HEK293T (cell line): ENCODE measurements around the gene YJU2.

ENCODE experiments used
- CTCF ChIA-PET: fragments of 350-600 bp; formaldehyde crosslinking; extraction: SDS; loops from one replicate; lab custom pipeline; 2021; ENCODE audit warnings: antibody characterized with exemption, inconsistent platforms; lab: Yijun Ruan, JAX
- POLR2A ChIA-PET: fragments of 350-600 bp; formaldehyde crosslinking; extraction: SDS; loops from one replicate; lab custom pipeline; 2020; ENCODE audit warnings: antibody characterized with exemption, inconsistent platforms; lab: Yijun Ruan, JAX
- DNase-seq: peaks from one replicate; pipeline ENCODE4 v3.0.0; 2012; ENCODE audit warnings: mixed read lengths; ENCODE audit errors: extremely low spot score
- ARNT ChIP-seq: fragments of 450-650 bp; IDR thresholded peaks from 2 replicates; pipeline ENCODE4 v1.6.1; 2017; ENCODE audit warnings: mild to moderate bottlenecking
- BHLHE40 ChIP-seq: fragments of 450-650 bp; IDR thresholded peaks from 2 replicates; pipeline ENCODE4 v1.6.1; 2016; ENCODE audit warnings: mild to moderate bottlenecking, moderate library complexity, borderline replicate concordance
- CTBP1 ChIP-seq: fragments of 450-650 bp; IDR thresholded peaks from 2 replicates; pipeline ENCODE4 v1.6.1; 2016; ENCODE audit warnings: borderline replicate concordance
- ELF4 ChIP-seq: fragments of 450-650 bp; IDR thresholded peaks from 2 replicates; pipeline ENCODE4 v1.6.1; 2017; ENCODE audit warnings: antibody characterized with exemption
- FOXA1 ChIP-seq: fragments of 450-650 bp; IDR thresholded peaks from 2 replicates; pipeline ENCODE4 v1.6.1; 2016; ENCODE audit warnings: mild to moderate bottlenecking
- FOXK2 ChIP-seq: fragments of 450-650 bp; IDR thresholded peaks from 2 replicates; pipeline ENCODE4 v1.6.1; 2016; ENCODE audit warnings: mild to moderate bottlenecking
- FOXM1 ChIP-seq: fragments of 450-650 bp; IDR thresholded peaks from 2 replicates; pipeline ENCODE4 v1.6.1; 2017; ENCODE audit warnings: mild to moderate bottlenecking, borderline replicate concordance
- HDGF ChIP-seq: fragments of 450-650 bp; IDR thresholded peaks from 2 replicates; pipeline ENCODE4 v1.6.1; 2017; ENCODE audit warnings: antibody characterized with exemption, borderline replicate concordance
- L3MBTL2 ChIP-seq: fragments of 450-650 bp; conservative IDR thresholded peaks from 2 replicates; pipeline ENCODE4 v1.6.1; 2016; ENCODE audit warnings: mild to moderate bottlenecking
- LEF1 ChIP-seq: fragments of 450-650 bp; IDR thresholded peaks from 2 replicates; pipeline ENCODE4 v1.6.1; 2017; ENCODE audit warnings: mild to moderate bottlenecking, borderline replicate concordance
- NFRKB ChIP-seq: fragments of 450-650 bp; IDR thresholded peaks from 2 replicates; pipeline ENCODE4 v1.6.1; 2016; ENCODE audit warnings: mild to moderate bottlenecking, moderate library complexity
- SP1 ChIP-seq: fragments of 450-650 bp; IDR thresholded peaks from 2 replicates; pipeline ENCODE4 v1.6.1; 2017
- SUZ12 ChIP-seq: fragments of 450-650 bp; IDR thresholded peaks from 2 replicates; pipeline ENCODE4 v1.6.1; 2016; ENCODE audit warnings: mild to moderate bottlenecking
- TARDBP ChIP-seq: fragments of 450-650 bp; IDR thresholded peaks from 2 replicates; pipeline ENCODE4 v1.6.1; 2016
- ZNF384 ChIP-seq: fragments of 450-650 bp; IDR thresholded peaks from 2 replicates; pipeline ENCODE4 v1.6.1; 2016
- TF ChIP-seq, protein P1 (sequence below): fragments of 450-650 bp; IDR thresholded peaks from 2 replicates; pipeline ENCODE4 v1.6.1; 2016

Gene YJU2

GRCh38 chr19:4258181-4258580 is 11.3 kb downstream of the YJU2 start:
- POLR2A ChIA-PET = interaction anchor here (1.1 kb wide), 1 partner anchor 11 kb away, joined by 3 read pairs; the partner anchor contains the start of gene YJU2
- no peak for TF ChIP-seq ZNF384
- no peak for TF ChIP-seq L3MBTL2
- no peak for TF ChIP-seq SUZ12
- TF ChIP-seq ARNT = no peak
- TF ChIP-seq, protein P1, sequence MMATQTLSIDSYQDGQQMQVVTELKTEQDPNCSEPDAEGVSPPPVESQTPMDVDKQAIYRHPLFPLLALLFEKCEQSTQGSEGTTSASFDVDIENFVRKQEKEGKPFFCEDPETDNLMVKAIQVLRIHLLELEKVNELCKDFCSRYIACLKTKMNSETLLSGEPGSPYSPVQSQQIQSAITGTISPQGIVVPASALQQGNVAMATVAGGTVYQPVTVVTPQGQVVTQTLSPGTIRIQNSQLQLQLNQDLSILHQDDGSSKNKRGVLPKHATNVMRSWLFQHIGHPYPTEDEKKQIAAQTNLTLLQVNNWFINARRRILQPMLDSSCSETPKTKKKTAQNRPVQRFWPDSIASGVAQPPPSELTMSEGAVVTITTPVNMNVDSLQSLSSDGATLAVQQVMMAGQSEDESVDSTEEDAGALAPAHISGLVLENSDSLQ = no peak
- TF ChIP-seq FOXK2 = no peak
- no peak for TF ChIP-seq LEF1
- no peak for TF ChIP-seq HDGF
- CTCF ChIA-PET = interaction anchor here (0.6 kb wide), 1 partner anchor 73 kb away, joined by 3 read pairs; no protein-coding TSS in a partner anchor
- DNase-seq = no peak

DNA sequence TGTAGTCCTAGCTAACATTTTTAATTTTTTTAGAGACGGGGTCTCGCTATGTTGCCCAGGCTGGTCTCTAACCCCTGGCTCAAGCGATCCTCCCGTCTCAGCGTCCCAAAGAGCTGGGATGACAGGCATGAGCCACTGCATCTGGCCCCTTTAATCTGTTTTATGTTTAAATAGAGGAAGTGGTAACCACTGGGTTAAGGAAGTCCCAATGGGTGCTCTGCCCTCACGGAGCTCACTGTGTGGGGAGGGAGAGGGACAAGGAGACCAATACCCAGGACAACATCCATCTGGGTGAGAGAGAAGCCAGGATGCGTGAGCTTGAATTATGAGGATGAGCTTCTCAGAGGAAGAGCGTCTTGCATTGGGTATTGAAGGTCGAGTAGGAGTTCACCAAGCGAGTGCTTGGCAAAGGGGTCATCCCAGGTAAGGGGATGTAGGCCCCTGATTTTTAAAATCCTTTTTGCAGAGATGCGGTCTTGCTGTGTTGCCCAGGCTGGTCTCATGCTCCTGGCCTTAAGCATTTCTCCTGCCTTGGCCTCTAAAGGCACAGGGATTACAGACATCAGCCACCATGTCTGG is 13.8 kb downstream of the YJU2 start:
- ChIA-PET POLR2A (no interaction called here), CTCF (interaction anchor here (1.6 kb wide), 1 partner anchor 92 kb away, joined by 7 read pairs; no protein-coding TSS in a partner anchor)

GRCh38 chr19:4264812-4265211 is 17.9 kb downstream of the YJU2 start:
- ChIA-PET POLR2A (no interaction called here), CTCF (no interaction called here)
- DNase-seq = no peak
- TF ChIP-seq ARNT = no peak
- no peak for TF ChIP-seq L3MBTL2
- no peak for TF ChIP-seq FOXM1
- TF ChIP-seq, protein P1 = no peak
- no peak for TF ChIP-seq HDGF
- no peak for TF ChIP-seq TARDBP

More for the DNA sequence above, 13.8 kb downstream of the YJU2 start:
- no peak for TF ChIP-seq TARDBP
- TF ChIP-seq ARNT = no peak
- no peak for TF ChIP-seq NFRKB
- TF ChIP-seq L3MBTL2 = no peak
- DNase-seq = no peak

DNA sequence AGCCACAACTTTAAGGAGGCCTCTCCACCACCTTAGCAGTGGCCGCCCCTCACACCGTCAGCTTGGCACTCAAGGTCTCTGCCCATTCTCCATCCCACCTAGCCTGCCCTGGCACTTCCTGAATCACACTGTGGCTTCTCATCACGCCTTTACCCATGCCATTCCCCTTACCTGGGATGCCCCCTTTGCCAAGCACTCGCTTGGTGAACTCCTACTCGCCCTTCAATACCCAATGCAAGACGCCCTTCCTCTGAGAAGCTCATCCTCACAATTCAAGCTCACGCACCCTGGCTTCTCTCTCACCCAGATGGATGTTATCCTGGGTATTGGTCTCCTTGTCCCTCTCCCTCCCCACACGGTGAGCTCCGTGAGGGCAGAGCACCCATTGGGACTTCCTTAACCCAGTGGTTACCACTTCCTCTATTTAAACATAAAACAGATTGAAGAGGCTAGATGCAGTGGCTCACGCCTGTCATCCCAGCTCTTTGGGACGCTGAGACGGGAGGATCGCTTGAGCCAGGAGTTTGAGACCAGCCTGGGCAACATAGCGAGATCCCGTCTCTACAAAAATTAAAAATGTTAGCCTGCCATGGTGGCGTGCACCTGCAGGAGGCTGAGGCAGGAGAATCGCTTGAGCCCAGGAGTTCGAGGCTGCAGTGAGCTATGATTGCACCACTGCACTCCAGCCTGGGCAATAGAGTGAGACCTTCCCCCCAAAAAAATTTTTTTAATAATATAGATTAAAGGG is 19.5 kb downstream of the YJU2 start:
- POLR2A ChIA-PET = interaction anchor here (0.7 to 3.7 kb wide), 5 partner anchors 11 to 177 kb away, joined by 3 to 23 read pairs (median 6); partner anchors contain the start of gene MPND
- CTCF ChIA-PET = interaction anchor here (0.6 to 2.2 kb wide), 24 partner anchors 10 to 494 kb away, joined by 3 to 32 read pairs (median 4); partner anchors contain the start of genes CHAF1A, MPND, SH3GL1 and YJU2
- TF ChIP-seq TARDBP (no peak), ARNT (no peak), L3MBTL2 (no peak), SP1 (no peak), NFRKB (no peak), HDGF (no peak), ELF4 (no peak), CTBP1 (no peak), ZNF384 (no peak), FOXA1 (no peak), FOXM1 (no peak), BHLHE40 (no peak), LEF1 (no peak), SUZ12 (no peak), FOXK2 (no peak)
- TF ChIP-seq, protein P1 = no peak
- DNase-seq = no peak

DNA sequence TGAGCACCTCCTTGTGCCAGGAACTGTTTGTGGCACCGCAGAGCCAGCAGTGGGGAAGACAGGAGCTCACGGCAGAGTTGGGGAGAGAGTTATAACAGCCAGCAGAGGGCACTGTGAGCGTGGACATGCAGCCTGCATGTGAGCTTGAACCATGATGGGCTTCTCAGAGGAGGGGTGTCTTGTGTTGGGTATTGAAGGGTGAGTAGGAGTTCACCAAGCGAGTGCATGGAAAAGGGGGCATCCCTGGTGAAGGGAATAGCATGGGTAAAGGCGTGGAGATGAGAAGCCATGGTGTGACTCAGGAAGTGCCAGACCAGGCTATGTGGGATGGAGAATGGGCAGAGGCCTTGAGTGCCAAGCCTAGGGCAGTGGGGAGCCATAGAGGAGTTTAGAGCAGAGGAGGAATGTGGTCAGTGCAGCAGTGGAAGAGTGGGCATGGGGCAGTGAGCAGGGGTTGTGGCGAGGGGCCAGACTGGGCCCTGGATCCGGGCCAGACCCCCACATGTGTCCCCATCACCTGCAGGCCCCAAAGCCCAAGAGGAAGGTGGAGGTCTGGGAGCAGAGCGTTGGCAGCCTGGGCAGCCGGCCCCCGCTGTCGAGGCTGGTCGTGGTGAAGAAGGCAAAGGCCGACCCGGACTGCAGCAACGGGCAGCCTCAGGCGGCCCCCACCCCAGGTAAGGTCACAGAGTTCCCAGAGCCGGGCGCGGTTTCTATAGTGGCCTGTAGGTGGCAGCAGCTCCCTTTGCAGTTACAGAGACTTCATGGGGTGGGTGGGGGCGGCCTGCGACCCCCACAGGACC is 20.4 kb downstream of the YJU2 start:
- ChIA-PET CTCF (interaction anchor here (0.5 to 2.2 kb wide), 36 partner anchors 9 to 526 kb away, joined by 3 to 32 read pairs (median 4); partner anchors contain the start of genes CHAF1A, MPND, SH3GL1 and SHD), POLR2A (interaction anchor here (1.3 to 3.7 kb wide), 5 partner anchors 10 to 135 kb away, joined by 4 to 23 read pairs (median 6); partner anchors contain the start of genes CHAF1A and MPND)
- DNase-seq = peak; percentile 80
- peak; percentile 63; the same call in 1 of the 2 replicates for TF ChIP-seq FOXM1
- TF ChIP-seq FOXA1 = no peak
